Activated CD4-positive, CD25-positive, alpha-beta regulatory T cell treated with anti-CD3 and anti-CD28 coated beads, Interleukin-2, amount 50 U/mL, for 72 hours (primary cell): ENCODE measurements around the gene GOLGA6A.
"Not testable (repeated sequence)": the region's sequence is repeated elsewhere in the genome, so short reads cannot be mapped to it uniquely, and the experiment has no call there.

Experiments
- DNase-seq: peaks from one replicate; pipeline ENCODE4 v3.0.0; 2021

The GOLGA6A gene

DNA sequence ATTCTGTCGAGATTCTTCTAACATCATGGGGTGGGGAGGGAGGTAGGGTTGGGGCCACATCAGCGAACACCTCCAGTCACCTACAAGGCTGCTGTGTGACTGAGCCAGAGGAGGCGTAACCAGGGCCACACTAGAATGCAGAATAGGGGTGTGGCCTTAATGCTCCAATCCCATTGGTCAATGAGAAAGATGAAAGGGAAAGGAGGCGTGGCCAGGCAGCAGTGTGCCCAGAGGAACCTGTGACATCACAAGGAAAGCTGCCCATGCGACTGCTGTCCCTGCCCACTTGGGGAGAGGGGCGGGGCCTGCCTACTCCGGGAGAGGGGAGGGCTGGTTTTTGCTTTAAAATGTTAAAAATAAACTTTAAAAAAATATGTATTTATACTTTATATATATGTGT is at the start of gene GOLGA6A:
TSS of gene GOLGA6A (minus strand) at position 101 of the 400 bp plus-strand sequence. CDS start at position 60, 41 bp downstream.
- not testable (repeated sequence) for DNase-seq

DNA sequence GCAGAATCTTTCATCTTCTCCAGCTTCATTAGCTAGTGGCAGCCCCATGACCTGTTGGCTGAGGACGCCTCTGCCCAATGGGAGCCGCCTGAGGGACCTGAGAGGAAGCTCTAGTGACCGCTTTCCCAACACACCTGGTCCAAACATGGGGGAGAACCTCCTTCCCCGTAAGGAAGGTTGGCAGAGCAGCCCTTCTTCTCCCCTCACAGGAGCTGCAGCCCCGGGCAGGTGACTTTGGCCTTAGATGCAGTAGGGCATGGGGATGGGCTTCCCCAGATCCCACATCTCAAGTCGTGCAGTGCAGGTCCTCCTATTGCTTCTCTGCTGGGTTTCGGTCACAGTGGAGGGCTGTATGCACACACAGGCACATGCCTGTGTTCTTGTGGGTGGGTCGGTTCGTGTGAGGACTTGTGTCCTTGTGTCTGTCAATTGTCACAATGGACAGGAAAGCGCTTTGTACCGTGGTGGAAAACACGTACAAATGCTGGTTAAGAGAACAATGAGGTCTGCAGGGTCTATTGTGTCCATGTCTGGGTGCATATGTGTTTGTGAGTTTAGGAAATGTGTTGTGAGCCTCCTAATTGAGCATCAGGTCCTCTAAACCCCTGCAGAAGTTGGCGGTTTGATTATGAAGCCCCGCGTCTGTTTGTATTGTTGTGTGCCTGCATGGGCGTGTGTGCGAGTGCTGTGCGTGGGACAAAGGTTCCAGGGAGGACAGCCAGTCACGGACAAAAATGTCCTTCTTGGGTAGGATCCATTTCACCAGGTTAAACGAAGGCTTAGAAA is 49.5 kb upstream of the GOLGA6A start:
- DNase-seq: no peak

- DNase-seq: no peak
Observed at GRCh38 chr15:74130849-74131627, 48.7 kb upstream of the GOLGA6A start.

- no peak for DNase-seq
Observed at GRCh38 chr15:74130155-74130848, 48.0 kb upstream of the GOLGA6A start, which contains the start of gene ISLR2. Gene ISLR2, plus strand, starts transcription at chr15:74130586. Its CDS starts 2,169 bp downstream, at chr15:74132755.

GRCh38 chr15:74129586-74130154 is 47.3 kb upstream of the GOLGA6A start:
- DNase-seq: no peak

- no peak for DNase-seq
Observed at GRCh38 chr15:74128785-74129585, 46.6 kb upstream of the GOLGA6A start.

- DNase-seq: no peak
Observed at GRCh38 chr15:74127954-74128784, 45.8 kb upstream of the GOLGA6A start.

DNA sequence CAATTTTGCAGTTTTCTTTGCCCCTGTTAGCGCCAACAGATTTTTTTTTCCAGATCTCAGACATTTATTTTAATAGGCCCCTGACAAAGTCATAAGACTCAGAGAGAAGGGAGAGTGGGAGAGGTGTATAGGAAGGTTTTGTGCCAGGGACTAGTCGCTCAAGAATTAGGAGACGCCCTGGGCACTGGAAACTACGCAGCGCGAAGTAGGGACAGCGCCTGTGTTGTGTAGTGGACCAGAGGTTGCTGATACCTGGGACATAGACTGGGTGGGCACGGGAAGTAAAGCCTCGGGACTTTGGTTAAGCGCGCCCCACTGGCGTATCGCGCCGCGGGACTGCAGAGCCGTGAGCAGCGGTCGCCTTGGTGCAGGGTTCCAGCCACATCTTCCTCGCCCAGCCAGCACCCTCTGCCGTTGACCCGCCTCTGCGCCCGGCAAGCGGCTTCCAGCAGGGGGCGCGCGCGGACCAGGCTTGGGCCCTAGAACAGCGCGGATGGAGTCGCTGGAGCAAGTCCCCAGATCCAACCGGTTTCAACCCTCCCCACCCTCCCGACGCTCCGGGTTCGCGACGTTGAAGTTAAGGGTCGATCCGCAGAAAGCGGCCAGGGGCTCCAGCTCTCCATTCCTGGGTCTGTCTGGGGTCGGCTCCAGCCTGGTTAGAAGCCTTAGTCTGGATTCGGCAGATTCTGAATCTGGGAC is 45.1 kb upstream of the GOLGA6A start:
- peak; percentile 93 for DNase-seq

- DNase-seq: no peak
Observed at GRCh38 chr15:74124759-74125158, 42.4 kb upstream of the GOLGA6A start.

GRCh38 chr15:74124196-74124595 is 41.8 kb upstream of the GOLGA6A start:
- no peak for DNase-seq

DNA sequence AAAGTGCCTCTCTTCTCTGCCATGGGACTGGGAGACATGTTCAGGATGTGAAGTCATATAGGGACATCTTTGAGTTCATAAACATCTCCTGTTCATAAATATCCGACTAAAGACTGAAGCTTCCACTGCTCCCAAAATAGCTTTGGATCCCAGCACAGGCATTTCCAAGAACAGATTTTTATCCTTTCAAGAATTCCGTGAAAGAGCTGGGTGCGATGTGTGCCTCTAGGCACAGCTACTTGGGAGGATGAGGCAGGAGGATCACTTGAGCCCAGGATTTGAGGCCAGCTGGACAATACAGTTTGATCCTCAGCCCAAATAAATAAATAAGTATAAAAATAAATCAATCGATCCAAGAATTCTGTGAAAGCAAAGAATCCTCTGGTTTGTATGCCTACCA is 41.3 kb upstream of the GOLGA6A start:
- DNase-seq: no peak

GRCh38 chr15:74123131-74123429 is 40.7 kb upstream of the GOLGA6A start:
- no peak for DNase-seq

DNA sequence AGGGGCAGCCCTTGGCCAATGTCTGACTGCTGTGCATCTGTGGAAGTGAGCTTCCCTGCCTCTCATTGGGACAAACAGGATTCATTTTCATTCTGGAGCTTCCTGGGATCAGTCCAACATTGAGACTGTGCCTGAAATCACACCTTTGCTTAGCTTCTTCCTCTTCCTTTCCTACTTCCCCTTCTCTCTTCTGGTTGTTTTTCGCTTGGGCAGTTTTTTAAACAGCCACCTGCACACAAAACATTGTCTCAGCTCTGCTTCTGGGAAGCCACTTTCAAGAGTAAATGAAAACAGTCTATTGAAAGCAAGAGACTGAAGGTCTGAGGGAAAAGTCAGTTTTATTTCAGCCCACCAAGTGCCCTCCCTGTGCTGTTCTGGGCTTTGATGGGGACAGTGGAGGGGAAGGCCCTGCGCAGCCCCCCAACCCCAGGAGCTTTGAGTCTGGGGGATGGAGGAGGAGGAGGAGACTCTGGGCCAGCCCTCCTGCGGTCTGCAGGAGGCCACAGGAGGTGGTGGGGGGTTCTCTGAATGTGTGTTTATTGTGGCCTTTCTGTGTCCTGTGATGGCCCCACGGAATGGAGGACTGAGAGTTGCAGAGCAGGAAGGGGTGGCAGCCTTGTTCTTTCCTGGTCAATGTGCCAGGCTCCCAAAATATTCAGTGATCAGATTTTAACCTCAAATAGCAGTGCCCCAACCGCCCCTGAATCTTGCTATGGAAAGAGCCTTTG is 40.2 kb upstream of the GOLGA6A start:
- no peak for DNase-seq

DNA sequence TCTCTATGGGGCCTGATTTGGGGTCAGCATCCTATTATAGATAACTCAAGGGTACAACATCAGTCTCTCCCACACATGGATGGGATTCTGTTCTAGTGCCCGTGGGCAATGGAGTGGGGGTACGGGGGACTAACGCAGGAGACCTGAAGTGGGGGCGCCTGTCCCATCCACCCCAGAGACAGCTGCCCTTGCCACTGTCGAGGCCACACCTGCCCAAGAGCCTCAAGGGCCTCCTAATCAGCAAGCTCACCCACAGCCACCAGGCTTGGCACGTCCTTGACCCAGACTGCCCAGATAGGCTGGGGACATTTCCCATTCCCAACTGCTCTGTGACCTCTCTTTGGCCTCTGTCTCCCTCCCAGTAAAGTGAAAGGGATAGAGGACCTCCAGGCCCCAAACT is 39.5 kb upstream of the GOLGA6A start:
- DNase-seq: no peak

DNA sequence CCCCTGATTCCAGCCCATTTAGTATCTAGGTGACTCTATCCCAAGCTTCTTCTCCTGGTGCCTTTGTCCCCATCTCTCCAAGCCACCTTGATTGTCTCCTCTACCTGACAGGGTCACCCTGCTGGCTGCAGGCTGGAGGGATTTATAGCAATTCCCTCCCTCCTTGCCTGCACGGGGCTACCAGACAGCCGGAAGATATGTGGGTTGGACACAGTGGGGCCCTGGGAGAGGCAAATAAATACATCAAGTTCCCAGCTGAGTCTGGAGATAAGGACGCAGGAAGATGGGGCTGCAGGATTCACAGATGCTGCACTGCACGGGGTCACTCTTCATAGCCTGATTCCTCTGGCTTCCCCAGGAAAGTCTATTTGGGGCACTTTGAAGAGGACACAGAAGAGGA is 38.7 kb upstream of the GOLGA6A start:
- no peak for DNase-seq

GRCh38 chr15:74120426-74120825 is 38.1 kb upstream of the GOLGA6A start:
- DNase-seq: no peak

DNA sequence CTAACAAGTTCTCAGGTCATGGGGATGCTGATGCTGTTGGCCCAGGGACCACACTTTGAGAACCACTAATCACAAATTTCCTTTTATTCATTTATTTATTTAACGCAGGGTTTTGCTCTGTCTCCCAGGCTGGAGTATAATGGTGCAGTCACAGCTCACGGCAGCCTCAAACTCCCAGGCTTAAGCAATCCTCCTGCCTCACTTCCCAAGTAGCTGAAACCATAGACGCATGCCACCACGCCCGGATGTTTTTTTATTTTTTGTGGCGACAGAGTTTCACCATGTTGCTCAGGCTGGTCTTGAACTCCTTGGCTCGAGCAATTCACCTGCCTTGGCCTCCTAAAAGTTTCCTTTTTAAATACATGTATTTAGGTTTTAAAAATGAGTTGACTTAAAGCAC is 27.4 kb upstream of the GOLGA6A start:
- no peak for DNase-seq

DNA sequence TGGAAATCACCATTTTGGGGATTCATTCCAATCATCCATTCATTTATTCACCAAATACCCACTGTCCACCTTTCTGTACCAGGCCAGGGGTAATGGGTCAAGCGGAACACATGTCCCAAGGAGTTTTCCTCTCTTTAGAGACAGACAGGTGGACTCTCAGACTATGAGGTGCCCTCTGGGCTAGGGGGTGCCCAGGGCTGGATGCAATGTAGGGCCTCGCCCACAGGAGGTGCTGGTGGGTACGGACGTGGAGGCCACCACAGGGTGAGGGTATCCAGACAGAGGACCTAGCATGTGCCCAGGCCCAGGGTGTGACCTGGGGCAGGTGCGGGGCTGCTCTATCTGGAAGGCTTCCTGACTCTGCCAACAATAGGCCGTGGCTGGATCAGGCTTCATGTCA is 26.3 kb upstream of the GOLGA6A start:
- DNase-seq: not testable (repeated sequence)

DNA sequence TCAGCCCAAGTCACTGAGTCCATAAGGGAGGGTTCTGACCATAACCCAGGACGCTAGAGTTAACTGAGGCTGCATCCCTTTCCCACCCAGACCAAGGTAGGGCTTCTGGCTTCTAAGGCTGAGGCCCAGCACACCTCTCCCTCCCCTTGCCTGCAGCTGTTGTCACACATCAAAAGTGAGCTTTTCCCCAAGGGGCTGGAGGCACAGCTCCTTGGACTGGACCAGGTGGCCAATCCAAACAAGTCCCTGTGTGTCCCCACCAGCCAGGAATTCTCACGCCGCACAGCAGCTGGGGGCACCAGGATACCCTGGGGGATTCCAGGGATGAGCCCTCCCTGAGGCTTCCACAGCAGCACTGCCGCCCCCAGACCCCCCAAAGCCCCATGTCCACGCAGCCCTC is 25.8 kb upstream of the GOLGA6A start:
- DNase-seq: no peak
